Measurements from ENCODE around the gene G6PC1. TPM values are rescaled to one million over a fixed set of nuclear protein-coding genes. Genes with fewer than 3 reads are reported as not detected.

The G6PC1 gene
- total and polyA plus RNA-seq, 2 of the 13 experiments (the other 11 are each of a cell fraction or from before 2014, with no cell fraction given): 1.7 to 37.9 TPM

GRCh38 chr17:42853968-42854790, 46.4 kb upstream of the G6PC1 start (continued):
- TF ChIP-seq HES4 (CRISPR knock-in tag; IDR thresholded peaks at IDR 0.05; ENCODE audit: borderline replicate concordance) (peak; percentile 59; the same call in 1 of the 2 replicates), ZNF546 (CRISPR knock-in tag; conservative IDR thresholded peaks at IDR 0.05) (no peak), SRSF9 (IDR thresholded peaks at IDR 0.05; ENCODE audit: borderline replicate concordance, insufficient read depth, low read depth, low read length, poor library complexity, severe bottlenecking) (no peak), ZNF12 (CRISPR knock-in tag; IDR thresholded peaks at IDR 0.05) (no peak), RARA (CRISPR knock-in tag; IDR thresholded peaks at IDR 0.05) (no peak), MAFK (conservative IDR thresholded peaks at IDR 0.05 in 1 of 2, IDR thresholded peaks at IDR 0.05 in 1 of 2; ENCODE audit: low read length in 2 of 2) (no peak), MTERF4 (CRISPR knock-in tag; IDR thresholded peaks at IDR 0.05) (no peak), ZNF775 (CRISPR knock-in tag; IDR thresholded peaks at IDR 0.05; ENCODE audit: borderline replicate concordance) (0 out of 2 replicates have a peak, but pooled peaks have one; percentile 72), ZNF280B (CRISPR knock-in tag; IDR thresholded peaks at IDR 0.05; ENCODE audit: borderline replicate concordance) (peak; percentile 81), KLF13 (CRISPR knock-in tag; IDR thresholded peaks at IDR 0.05) (no peak), HNRNPUL1 (IDR thresholded peaks at IDR 0.05; ENCODE audit: low read depth, low read length) (no peak), ZNF891 (CRISPR knock-in tag; IDR thresholded peaks at IDR 0.05) (no peak; the same call in 1 of the 2 replicates), POLR2AphosphoS5 (IDR thresholded peaks at IDR 0.05; ENCODE audit: low read depth, low read length) (no peak; the same call in 1 of the 2 replicates), STAT6 (CRISPR knock-in tag; IDR thresholded peaks at IDR 0.05; ENCODE audit: borderline replicate concordance) (no peak), HCFC1 (IDR thresholded peaks at IDR 0.05; ENCODE audit: low read depth, low read length) (no peak)
- TF ChIP-seq, protein P1, sequence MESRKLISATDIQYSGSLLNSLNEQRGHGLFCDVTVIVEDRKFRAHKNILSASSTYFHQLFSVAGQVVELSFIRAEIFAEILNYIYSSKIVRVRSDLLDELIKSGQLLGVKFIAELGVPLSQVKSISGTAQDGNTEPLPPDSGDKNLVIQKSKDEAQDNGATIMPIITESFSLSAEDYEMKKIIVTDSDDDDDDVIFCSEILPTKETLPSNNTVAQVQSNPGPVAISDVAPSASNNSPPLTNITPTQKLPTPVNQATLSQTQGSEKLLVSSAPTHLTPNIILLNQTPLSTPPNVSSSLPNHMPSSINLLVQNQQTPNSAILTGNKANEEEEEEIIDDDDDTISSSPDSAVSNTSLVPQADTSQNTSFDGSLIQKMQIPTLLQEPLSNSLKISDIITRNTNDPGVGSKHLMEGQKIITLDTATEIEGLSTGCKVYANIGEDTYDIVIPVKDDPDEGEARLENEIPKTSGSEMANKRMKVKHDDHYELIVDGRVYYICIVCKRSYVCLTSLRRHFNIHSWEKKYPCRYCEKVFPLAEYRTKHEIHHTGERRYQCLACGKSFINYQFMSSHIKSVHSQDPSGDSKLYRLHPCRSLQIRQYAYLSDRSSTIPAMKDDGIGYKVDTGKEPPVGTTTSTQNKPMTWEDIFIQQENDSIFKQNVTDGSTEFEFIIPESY (CRISPR knock-in tag; IDR thresholded peaks at IDR 0.05): peak; percentile 85
- TF ChIP-seq, protein P2, sequence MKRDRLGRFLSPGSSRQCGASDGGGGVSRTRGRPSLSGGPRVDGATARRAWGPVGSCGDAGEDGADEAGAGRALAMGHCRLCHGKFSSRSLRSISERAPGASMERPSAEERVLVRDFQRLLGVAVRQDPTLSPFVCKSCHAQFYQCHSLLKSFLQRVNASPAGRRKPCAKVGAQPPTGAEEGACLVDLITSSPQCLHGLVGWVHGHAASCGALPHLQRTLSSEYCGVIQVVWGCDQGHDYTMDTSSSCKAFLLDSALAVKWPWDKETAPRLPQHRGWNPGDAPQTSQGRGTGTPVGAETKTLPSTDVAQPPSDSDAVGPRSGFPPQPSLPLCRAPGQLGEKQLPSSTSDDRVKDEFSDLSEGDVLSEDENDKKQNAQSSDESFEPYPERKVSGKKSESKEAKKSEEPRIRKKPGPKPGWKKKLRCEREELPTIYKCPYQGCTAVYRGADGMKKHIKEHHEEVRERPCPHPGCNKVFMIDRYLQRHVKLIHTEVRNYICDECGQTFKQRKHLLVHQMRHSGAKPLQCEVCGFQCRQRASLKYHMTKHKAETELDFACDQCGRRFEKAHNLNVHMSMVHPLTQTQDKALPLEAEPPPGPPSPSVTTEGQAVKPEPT (CRISPR knock-in tag; IDR thresholded peaks at IDR 0.05; ENCODE audit: low read depth): peak; percentile 60; the same call in 1 of the 2 replicates

All from HepG2 (cell line).